ENCODE measurements around the gene CACNA2D3.

- TF ChIP-seq POLR2AphosphoS5 (IDR thresholded peaks at IDR 0.05; ENCODE audit: low read depth, low read length) (no peak), POLR2A (IDR thresholded peaks at IDR 0.05; ENCODE audit: low read depth, low read length) (no peak), PAX5 (IDR thresholded peaks at IDR 0.05; ENCODE audit: insufficient read depth, low read length, severe bottlenecking) (no peak)
Observed at GRCh38 chr3:54988838-54989630, 866.7 kb downstream of the CACNA2D3 start.

Data from GM12891 (cell line).